HepG2 (cell line): ENCODE results near the gene GNA12. TPM values are rescaled to one million over a fixed set of nuclear protein-coding genes. Genes with fewer than 3 reads are reported as not detected.

Experiments
- CREM ChIP-seq, 2 experiments: sonication (generic) in 1 of 2; formaldehyde crosslinking in 1 of 2; IDR thresholded peaks; 2 replicates each; pipeline versions ENCODE4 v1.4.0 to v1.6.1; 2016 to 2020; ENCODE audit warnings: antibody characterized with exemption in 1 of 2, mild to moderate bottlenecking in 1 of 2, missing genetic modification reagents in 1 of 2
- ESRRA ChIP-seq: sonication (generic); formaldehyde crosslinking; IDR thresholded peaks from 2 replicates; pipeline ENCODE4 v1.5.1; 2020; ENCODE audit warnings: mild to moderate bottlenecking, low read depth, missing genetic modification reagents
- FIP1L1 ChIP-seq: fragments of 200-400 bp; formaldehyde crosslinking; IDR thresholded peaks from 2 replicates; pipeline ENCODE4 v1.6.1; 2018; ENCODE audit warnings: low read depth, mild to moderate bottlenecking, low read length, moderate library complexity, borderline replicate concordance; ENCODE audit not compliant: insufficient read depth
- HOXA9 ChIP-seq: sonication (generic); formaldehyde crosslinking; IDR thresholded peaks from 2 replicates; pipeline ENCODE4 v1.8.1; 2022; ENCODE audit warnings: missing genetic modification reagents, mild to moderate bottlenecking, moderate library complexity, borderline replicate concordance
- KLF16 ChIP-seq, 2 experiments: sonication (generic) in 1 of 2; formaldehyde crosslinking in 1 of 2; IDR thresholded peaks; 2 replicates each; pipeline versions ENCODE4 v1.6.1 to v1.8.0; 2016 to 2023; ENCODE audit warnings: missing genetic modification reagents in 2 of 2, missing compliant biosample characterization in 1 of 2
- REPIN1 ChIP-seq: sonication (generic); formaldehyde crosslinking; IDR thresholded peaks from 2 replicates; pipeline ENCODE4 v1.8.0; 2022; ENCODE audit warnings: missing genetic modification reagents, low read depth, mild to moderate bottlenecking, borderline replicate concordance
- RFX3 ChIP-seq: IDR thresholded peaks from 2 replicates; pipeline ENCODE4 v1.6.1; 2016; ENCODE audit warnings: missing biosample characterization, missing genetic modification reagents
- SOX5 ChIP-seq: IDR thresholded peaks from 2 replicates; pipeline ENCODE4 v1.6.1; 2016; ENCODE audit warnings: borderline replicate concordance
- ZMYM4 ChIP-seq: sonication (generic); formaldehyde crosslinking; IDR thresholded peaks from 2 replicates; pipeline ENCODE4 v1.8.1; 2023; ENCODE audit warnings: mild to moderate bottlenecking, missing genetic modification reagents
- polyA plus RNA-seq, 8 experiments: library from polyadenylated mRNA; depleted of rRNA in 3 of 8; stranded (reverse) in 7 of 8; unstranded in 1 of 8; fragments of >200 nt; fragmentation: Illumina TruSeq in 4 of 8; extraction: Trizol in 4 of 8; gene quantifications; 2 replicates each; pipeline versions ENCODE4 v1.2.1 to v1.2.3, GENCODE V29; 2011 to 2016; ENCODE audit warnings: low read depth in 4 of 8, missing spikeins in 1 of 8, mixed read lengths in 1 of 8; ENCODE audit not compliant: insufficient read depth in 1 of 8
- total RNA-seq, 5 experiments: library from RNA; depleted of rRNA; stranded (reverse); fragments of >200 nt; fragmentation: Illumina TruSeq; extraction: Trizol; gene quantifications; 2 replicates each; pipeline ENCODE4 v1.2.3, GENCODE V29; 2016; ENCODE audit warnings: low read depth in 1 of 5
- TF ChIP-seq, protein P1 (sequence below): sonication (generic); formaldehyde crosslinking; IDR thresholded peaks from 2 replicates; pipeline ENCODE4 v1.5.0; 2020; ENCODE audit warnings: mild to moderate bottlenecking, missing genetic modification reagents, borderline replicate concordance
- TF ChIP-seq, protein P2 (sequence below): sonication (generic); formaldehyde crosslinking; IDR thresholded peaks from 2 replicates; pipeline ENCODE4 v1.8.0; 2022; ENCODE audit warnings: mild to moderate bottlenecking, missing genetic modification reagents, borderline replicate concordance
- TF ChIP-seq, protein P3 (sequence below): sonication (generic); formaldehyde crosslinking; IDR thresholded peaks from 2 replicates; pipeline ENCODE4 v1.4.0; 2020; ENCODE audit warnings: missing genetic modification reagents, borderline replicate concordance
- TF ChIP-seq, protein P4 (sequence below): sonication (generic); formaldehyde crosslinking; IDR thresholded peaks from 2 replicates; pipeline ENCODE4 v1.4.0; 2020; ENCODE audit warnings: missing genetic modification reagents

GNA12 gene
- total and polyA plus RNA-seq, 2 of the 13 experiments (the other 11 are each of a cell fraction or from before 2014, with no cell fraction given): 16.2 to 50.9 TPM

DNA sequence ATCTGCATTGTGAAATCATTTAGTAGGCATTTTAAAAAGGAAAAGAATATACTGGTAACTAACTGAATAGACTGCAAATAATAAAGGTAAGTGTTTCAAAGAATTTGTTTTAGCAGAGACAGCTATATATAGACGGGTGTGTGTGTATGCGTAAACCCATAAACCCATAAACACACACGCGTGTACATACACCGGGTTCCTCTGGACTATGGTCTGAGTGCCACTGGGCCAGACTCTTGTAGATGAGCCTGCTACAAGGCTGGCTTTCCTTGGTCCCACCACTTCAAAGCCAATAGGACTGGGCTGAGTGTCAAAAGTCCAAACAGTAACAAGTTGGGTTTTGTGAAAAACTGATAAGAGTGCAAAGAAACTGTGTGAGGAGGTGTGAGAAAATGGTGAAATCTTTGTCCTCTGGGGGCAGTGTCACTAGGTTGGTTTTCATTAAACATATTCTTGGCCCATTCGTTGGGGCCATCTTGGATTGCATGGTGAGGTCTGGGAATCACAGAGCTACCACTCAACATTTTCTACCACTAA is 39.8 kb downstream of the GNA12 start (continued):
- TF ChIP-seq RFX3 (CRISPR knock-in tag) (no peak), SOX5 (peak; percentile 79), KLF16 (CRISPR knock-in tag; IDR thresholded peaks at IDR 0.05) (peak in 1 of 2 experiments; percentile 38; a peak in 2 of 4 replicates), ZMYM4 (CRISPR knock-in tag) (peak; percentile 86), FIP1L1 (no peak), CREM (IDR thresholded peaks at IDR 0.05) (peak; percentile 75; the same call in 1 of the 2 replicates), CREM (CRISPR knock-in tag; IDR thresholded peaks at IDR 0.05) (no peak), HOXA9 (CRISPR knock-in tag) (no peak), REPIN1 (CRISPR knock-in tag) (peak; percentile 62; the same call in 1 of the 2 replicates), ESRRA (CRISPR knock-in tag) (0 out of 2 replicates have a peak, but pooled peaks have one; percentile 29)
- TF ChIP-seq, protein P1, sequence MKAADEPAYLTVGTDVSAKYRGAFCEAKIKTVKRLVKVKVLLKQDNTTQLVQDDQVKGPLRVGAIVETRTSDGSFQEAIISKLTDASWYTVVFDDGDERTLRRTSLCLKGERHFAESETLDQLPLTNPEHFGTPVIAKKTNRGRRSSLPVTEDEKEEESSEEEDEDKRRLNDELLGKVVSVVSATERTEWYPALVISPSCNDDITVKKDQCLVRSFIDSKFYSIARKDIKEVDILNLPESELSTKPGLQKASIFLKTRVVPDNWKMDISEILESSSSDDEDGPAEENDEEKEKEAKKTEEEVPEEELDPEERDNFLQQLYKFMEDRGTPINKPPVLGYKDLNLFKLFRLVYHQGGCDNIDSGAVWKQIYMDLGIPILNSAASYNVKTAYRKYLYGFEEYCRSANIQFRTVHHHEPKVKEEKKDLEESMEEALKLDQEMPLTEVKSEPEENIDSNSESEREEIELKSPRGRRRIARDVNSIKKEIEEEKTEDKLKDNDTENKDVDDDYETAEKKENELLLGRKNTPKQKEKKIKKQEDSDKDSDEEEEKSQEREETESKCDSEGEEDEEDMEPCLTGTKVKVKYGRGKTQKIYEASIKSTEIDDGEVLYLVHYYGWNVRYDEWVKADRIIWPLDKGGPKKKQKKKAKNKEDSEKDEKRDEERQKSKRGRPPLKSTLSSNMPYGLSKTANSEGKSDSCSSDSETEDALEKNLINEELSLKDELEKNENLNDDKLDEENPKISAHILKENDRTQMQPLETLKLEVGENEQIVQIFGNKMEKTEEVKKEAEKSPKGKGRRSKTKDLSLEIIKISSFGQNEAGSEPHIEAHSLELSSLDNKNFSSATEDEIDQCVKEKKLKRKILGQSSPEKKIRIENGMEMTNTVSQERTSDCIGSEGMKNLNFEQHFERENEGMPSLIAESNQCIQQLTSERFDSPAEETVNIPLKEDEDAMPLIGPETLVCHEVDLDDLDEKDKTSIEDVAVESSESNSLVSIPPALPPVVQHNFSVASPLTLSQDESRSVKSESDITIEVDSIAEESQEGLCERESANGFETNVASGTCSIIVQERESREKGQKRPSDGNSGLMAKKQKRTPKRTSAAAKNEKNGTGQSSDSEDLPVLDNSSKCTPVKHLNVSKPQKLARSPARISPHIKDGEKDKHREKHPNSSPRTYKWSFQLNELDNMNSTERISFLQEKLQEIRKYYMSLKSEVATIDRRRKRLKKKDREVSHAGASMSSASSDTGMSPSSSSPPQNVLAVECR (CRISPR knock-in tag): peak; percentile 65; the same call in 1 of the 2 replicates
- TF ChIP-seq, protein P2, sequence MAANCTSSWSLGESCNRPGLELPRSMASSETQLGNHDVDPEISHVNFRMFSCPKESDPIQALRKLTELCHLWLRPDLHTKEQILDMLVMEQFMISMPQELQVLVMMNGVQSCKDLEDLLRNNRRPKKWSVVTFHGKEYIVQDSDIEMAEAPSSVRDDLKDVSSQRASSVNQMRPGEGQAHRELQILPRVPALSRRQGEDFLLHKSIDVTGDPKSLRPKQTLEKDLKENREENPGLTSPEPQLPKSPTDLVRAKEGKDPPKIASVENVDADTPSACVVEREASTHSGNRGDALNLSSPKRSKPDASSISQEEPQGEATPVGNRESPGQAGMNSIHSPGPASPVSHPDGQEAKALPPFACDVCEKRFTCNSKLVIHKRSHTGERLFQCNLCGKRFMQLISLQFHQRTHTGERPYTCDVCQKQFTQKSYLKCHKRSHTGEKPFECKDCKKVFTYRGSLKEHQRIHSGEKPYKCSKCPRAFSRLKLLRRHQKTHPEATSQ (CRISPR knock-in tag): 0 out of 2 replicates have a peak, but pooled peaks have one; percentile 37
- TF ChIP-seq, protein P3, sequence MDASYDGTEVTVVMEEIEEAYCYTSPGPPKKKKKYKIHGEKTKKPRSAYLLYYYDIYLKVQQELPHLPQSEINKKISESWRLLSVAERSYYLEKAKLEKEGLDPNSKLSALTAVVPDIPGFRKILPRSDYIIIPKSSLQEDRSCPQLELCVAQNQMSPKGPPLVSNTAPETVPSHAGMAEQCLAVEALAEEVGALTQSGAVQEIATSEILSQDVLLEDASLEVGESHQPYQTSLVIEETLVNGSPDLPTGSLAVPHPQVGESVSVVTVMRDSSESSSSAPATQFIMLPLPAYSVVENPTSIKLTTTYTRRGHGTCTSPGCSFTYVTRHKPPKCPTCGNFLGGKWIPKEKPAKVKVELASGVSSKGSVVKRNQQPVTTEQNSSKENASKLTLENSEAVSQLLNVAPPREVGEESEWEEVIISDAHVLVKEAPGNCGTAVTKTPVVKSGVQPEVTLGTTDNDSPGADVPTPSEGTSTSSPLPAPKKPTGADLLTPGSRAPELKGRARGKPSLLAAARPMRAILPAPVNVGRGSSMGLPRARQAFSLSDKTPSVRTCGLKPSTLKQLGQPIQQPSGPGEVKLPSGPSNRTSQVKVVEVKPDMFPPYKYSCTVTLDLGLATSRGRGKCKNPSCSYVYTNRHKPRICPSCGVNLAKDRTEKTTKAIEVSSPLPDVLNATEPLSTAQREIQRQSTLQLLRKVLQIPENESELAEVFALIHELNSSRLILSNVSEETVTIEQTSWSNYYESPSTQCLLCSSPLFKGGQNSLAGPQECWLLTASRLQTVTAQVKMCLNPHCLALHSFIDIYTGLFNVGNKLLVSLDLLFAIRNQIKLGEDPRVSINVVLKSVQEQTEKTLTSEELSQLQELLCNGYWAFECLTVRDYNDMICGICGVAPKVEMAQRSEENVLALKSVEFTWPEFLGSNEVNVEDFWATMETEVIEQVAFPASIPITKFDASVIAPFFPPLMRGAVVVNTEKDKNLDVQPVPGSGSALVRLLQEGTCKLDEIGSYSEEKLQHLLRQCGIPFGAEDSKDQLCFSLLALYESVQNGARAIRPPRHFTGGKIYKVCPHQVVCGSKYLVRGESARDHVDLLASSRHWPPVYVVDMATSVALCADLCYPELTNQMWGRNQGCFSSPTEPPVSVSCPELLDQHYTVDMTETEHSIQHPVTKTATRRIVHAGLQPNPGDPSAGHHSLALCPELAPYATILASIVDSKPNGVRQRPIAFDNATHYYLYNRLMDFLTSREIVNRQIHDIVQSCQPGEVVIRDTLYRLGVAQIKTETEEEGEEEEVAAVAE (CRISPR knock-in tag): 0 out of 2 replicates have a peak, but pooled peaks have one; percentile 22
- TF ChIP-seq, protein P4, sequence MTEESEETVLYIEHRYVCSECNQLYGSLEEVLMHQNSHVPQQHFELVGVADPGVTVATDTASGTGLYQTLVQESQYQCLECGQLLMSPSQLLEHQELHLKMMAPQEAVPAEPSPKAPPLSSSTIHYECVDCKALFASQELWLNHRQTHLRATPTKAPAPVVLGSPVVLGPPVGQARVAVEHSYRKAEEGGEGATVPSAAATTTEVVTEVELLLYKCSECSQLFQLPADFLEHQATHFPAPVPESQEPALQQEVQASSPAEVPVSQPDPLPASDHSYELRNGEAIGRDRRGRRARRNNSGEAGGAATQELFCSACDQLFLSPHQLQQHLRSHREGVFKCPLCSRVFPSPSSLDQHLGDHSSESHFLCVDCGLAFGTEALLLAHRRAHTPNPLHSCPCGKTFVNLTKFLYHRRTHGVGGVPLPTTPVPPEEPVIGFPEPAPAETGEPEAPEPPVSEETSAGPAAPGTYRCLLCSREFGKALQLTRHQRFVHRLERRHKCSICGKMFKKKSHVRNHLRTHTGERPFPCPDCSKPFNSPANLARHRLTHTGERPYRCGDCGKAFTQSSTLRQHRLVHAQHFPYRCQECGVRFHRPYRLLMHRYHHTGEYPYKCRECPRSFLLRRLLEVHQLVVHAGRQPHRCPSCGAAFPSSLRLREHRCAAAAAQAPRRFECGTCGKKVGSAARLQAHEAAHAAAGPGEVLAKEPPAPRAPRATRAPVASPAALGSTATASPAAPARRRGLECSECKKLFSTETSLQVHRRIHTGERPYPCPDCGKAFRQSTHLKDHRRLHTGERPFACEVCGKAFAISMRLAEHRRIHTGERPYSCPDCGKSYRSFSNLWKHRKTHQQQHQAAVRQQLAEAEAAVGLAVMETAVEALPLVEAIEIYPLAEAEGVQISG (CRISPR knock-in tag): 0 out of 2 replicates have a peak, but pooled peaks have one; percentile 14
